ENCODE data around the gene SPATA9.
"Not testable (repeated sequence)": the region's sequence is repeated elsewhere in the genome, so short reads cannot be mapped to it uniquely, and the experiment has no call there.

SPATA9 gene

DNA sequence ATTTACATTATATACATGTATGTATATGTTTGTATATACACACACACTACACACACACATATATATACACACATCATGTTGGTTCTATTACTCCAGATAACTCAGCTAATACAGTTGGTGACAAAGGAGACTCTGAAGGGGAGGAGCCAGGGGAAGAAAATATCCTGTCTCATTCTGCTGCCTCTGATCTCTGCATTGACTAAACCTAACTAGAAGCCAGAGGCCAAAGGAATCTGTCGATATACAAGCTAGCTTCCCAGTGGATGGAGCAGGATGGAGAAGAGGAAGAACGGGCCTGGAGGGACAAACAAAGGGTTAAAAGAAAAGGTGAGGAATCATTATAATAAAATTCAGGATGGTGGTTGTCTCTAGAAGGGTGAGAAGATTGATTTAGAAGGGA lies 34.6 kb upstream of the SPATA9 start:
- no peak for DNase-seq (ENCODE audit: low read depth)

DNA sequence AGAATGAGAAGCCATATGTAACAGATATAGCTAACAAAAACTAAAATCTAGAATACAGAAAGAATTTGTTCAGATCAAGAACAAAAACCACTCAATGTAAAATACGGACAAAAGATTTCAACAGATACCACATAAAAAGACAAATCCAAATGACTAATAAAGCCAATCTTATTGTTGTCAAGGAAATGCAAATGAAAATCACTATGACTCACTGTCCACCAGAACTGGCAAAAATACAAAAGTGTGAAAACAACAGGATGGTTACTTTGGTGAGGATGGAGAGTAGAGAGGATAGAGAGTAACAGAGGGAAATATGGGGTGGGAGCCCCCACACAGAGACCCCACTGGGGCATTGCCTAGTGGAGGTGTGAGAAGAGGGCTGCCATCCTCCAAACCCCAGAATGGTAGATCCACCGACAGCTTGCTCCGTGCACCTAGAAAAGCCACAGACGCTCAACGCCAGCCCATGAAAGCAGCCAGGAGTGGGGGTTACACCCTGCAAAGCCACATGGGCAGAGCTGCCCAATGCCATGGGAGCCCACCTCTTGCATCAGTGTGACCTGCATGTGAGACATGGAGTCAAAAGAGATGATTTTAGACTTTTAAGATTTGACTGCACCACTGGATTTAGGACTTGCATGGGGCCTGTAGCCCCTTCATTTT lies 33.1 kb upstream of the SPATA9 start:
- DNase-seq (ENCODE audit: low read depth), result no peak

DNA sequence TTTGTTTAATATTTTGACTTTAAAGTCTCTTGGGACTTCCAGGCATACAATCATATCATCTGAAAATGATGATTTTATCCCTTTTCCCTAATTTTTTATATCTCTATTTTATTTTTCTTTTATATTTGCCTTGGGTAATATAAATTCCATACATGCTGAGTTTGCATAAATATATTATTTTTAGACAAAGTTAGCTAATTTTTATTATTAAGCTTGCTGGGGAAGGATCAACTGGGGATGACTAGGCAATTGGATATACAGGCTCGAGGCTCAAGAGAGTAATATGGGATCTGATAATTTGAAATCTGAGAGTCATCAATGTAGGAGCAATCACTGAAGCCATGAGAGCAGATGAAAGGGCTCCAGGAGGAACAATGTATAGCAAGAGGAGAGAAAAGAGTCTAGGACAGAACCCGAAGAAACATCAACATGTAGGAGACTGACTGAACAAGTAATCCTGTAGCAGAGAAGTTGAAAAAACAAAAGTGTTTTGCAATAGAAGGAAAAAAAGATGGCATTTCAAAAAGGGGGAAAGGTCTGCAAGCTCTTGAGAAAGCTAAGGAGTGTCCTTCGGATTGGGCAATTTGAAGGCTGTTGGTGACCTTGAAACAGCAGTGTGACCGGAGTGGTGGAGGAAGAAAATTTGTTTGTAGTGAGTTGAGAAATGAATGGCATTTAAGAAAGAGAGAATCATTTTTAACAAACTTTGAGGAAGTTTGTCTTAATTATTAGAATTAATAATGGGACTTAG lies 31.3 kb upstream of the SPATA9 start:
- no peak for DNase-seq (ENCODE audit: low read depth)

DNA sequence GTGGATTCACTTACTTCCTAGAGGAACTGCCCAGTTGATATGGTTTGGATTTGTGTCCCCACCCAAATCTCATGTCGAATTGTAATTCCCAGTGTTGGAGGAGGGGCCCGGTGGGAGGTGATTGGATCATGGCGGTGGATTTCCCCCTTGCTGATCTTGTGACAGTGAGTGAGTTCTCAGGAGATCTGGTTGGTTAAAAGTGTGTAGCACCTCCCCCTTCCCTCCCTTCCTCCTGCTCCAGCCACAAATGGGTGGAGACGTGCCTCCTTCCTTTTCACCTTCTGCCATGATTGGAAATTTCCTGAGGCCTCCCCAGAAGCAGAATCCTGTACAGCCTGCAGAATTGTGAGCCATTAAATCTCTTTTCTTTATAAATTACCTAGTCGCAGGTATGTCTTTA lies 30.5 kb upstream of the SPATA9 start:
- not testable (repeated sequence) for DNase-seq (ENCODE audit: low read depth)

DNA sequence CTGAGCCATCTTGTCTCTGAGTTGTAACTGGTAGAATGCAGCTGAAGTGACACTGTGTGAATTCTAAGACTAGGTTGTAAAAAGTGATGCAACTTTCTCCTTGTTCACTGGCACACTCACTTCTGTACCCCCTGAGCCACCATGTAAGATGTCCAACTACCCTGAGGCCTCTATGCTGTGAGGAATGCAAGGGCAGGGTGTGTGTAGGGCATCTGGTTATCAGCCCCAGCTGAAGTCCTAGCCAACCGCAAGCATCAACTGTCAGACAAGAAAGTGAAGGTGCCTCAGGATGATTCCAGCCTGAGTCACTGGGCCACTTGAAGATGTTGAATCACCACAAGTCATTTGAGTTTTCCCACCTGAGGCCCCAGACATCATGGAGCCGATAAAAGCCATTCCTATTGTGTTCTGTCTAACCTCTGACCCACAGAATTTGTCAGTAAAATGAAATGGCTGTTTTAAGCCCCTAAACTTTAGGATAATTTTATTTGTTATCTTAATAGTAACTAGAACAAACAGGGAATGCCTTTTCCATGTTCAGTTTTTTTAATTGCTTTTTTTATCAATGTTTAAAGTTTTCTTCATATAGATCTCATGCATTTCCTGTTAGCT lies 29.7 kb upstream of the SPATA9 start:
- DNase-seq (ENCODE audit: low read depth), result no peak

- no peak for DNase-seq (ENCODE audit: low read depth)
Observed at GRCh38 chr5:95711501-95712346, 28.9 kb upstream of the SPATA9 start.

GRCh38 chr5:95710651-95711500 lies 28.1 kb upstream of the SPATA9 start:
- DNase-seq (ENCODE audit: low read depth), result not testable (repeated sequence)

DNA sequence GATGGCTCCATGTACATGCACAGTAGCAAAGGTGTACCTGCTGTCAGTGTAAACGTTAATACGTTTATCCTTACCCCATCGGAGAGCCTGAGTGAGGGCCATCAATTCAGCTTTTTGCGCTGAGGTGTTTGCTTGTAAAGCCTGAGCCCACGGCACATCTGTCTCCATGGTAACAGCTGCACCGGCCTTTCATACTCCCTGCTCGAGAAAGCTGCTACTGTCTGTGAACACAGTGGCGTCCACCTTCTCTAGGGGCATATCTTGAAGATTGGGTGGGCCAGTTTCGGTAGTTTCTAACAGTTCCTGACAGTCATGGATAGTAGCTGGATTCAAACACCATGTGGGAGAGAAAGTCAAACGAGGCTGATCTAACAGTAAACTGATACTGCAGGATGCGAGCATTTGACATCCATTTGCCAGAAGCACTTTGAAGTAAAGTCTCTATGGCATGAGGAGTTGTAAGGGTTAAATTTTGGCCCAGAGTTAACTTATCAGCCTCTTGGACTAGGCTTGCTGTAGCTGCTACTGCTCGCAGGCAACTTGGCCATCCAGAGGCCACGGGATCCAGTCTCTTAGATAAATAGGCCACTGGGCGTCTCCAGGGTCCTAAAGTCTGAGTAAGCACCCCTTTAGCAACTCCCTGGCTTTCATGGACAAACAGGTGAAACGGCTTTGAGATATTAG lies 27.3 kb upstream of the SPATA9 start:
- no peak for DNase-seq (ENCODE audit: low read depth)

DNA sequence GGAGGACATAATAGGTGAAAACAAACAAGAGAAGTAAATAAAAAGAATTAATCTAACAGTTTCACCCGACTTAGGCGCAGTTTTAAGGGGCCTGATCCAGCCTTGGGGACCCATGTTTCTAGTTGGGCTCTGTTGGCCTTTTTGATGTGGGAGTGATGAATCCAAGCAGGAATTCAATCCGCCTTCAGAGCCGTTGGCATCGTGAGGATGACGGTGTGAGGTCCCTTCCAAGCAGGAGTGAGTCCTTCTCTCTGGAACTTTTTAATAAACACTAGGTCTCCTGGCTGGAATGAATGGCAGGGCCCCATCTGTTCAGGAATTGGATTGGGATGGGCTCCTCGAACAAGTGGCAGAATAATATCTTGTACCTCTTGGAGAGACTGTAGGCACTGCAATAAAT lies 26.1 kb upstream of the SPATA9 start:
- no peak for DNase-seq (ENCODE audit: low read depth)

DNA sequence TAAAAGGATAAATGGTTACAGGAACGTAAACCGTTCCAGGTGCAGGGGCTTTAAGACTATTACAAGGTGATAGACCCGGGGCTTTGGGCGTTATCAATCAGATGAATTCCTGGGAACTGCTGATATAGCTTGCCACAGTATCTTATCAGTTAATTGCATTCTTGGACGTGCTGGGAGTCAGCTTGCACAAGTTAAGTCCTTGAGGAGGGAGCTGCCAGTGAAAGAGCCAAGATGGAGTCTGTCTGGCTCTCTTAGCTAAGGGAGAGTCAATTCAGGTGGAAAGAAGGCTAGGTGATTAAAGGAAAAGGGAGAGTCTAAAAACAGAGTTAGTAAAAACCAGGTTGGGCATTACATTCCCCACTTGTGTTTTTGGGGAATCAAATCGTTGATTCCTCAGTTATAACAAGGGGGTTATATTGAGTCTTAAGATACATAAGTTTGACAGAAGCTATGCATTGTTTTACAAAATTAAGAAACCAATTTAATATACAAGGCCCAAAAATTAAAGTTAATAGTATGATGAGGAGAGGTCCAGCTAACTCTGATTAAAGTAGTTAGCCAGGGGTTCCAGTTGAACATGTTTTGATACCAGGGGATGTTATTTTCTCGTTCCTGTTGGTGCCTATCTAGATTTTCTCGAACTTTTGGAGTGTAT lies 24.9 kb upstream of the SPATA9 start:
- DNase-seq (ENCODE audit: low read depth), result not testable (repeated sequence)

GRCh38 chr5:95707055-95707454 lies 24.3 kb upstream of the SPATA9 start:
- no peak for DNase-seq (ENCODE audit: low read depth)

- DNase-seq (ENCODE audit: low read depth), result not testable (repeated sequence)
Observed at GRCh38 chr5:95706196-95706595, 23.4 kb upstream of the SPATA9 start.

GRCh38 chr5:95704150-95704549 lies 21.4 kb upstream of the SPATA9 start:
- no peak for DNase-seq (ENCODE audit: low read depth)

- DNase-seq (ENCODE audit: low read depth), result no peak
Observed at GRCh38 chr5:95701074-95701473, 18.3 kb upstream of the SPATA9 start.

DNA sequence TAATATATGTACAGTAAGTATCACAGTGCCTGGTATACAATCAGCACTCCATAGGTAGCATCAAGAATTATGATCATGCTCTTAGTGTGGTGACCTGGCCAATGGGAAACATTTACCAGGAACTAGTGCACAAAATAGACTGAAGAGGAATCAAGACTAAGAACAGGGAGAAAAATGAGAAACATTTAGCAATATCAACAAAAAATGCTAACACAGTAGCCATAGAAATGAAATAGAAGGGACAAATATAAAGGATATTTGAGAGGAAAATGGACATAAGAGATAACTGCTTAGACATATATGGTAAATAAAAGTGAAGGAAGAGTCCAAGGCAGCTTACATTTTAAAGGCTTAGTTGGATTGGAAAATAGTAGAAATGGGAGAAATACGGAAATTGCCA lies 16.5 kb upstream of the SPATA9 start:
- DNase-seq (ENCODE audit: low read depth), result no peak

- DNase-seq (ENCODE audit: low read depth), result no peak
Observed at GRCh38 chr5:95697781-95698681, 15.2 kb upstream of the SPATA9 start.

DNA sequence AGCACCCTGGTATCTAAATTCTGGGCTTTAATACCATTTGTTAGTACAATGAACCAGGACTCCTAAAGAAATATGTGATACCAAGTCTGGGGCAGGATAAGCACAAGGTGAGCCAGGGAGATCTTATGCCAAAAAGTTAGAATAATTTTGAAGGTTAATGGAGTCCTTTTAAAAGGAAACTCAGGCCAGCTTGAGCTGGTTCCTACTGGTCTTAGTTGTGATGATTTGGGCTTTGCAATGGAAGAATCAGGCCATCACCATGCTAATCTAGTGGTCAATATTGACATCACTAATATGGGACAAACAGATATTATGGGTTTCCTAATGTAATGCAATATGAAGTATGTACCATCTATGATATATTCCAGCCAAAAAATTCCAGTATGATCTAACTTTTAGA lies 7.5 kb upstream of the SPATA9 start:
- no peak for DNase-seq (ENCODE audit: low read depth)

DNA sequence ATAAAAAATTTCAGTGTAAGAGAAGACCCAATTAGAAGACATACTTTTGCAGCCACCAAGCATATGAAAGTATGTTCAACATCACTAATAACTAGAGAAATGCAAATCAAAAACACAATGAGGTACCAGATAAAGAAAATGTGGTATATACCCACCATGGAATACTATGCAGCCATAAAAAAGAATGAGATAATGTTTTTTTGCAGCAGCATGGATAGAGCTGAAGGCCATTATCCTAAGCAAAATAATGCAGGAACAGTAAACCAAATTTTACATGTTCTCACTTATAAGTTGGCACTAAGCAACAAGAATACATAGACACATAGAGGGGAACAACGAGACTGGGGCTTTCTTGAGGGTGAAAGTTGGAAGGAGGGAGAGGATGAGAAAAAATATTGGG lies 6.9 kb upstream of the SPATA9 start:
- DNase-seq (ENCODE audit: low read depth), result no peak

- no peak for DNase-seq (ENCODE audit: low read depth)
Observed at GRCh38 chr5:95686651-95687050, 3.9 kb upstream of the SPATA9 start.

All from T-helper 22 cell (primary cell).